ENCODE measurements around the gene CENPVL3.
"Not testable (repeated sequence)": the region's sequence is repeated elsewhere in the genome, so short reads cannot be mapped to it uniquely, and the experiment has no call there.

CENPVL3 gene

DNA sequence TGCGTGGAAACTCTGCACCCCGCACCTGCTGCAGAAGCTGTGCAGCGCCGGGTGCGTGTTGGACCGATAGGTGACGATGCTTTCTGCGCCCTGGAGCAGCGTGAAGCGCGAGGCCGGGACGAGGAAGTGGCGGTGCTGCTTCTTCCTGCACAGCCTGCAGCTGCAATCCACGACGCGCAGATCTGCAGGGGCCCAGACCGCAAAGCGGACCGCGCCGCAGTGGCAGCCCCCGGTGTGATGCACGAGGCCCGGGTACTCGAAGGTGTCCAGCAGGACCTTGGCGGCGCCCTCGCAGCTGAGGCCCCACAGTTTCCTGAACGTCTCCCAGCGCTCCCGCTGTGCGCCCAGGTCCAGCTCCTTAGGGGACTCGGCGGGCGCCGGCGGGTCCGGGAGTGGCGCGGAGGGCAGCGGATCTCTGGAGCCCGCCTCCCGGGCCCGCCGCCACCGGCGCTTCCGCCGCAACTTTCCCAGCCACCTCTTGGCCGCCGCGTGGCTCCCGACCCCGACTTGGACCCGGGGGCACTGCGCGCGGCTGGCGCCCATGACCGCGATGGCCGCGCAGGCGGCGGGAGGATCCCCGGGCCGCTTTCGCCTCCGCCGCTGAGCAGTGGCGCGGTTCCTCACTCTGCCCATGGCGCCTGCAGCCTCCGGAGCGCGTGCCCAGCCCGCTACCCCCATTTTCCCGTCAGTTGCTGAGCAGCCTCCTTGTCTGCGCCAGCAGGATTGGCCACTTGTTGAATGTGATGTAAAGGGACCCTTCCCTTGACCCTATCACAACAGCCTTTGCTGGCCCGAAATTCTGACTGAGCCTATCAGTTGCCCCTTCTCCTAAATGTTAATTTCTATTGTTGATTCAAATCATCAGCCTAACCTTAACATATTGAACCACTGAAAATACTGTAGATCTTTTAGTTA is at the start of gene CENPVL3:
Gene CENPVL3 (minus strand): TSS at position 672 of the 915 bp plus-strand sequence. CDS start 39 bp downstream, at position 633.
- peak; percentile 0 for DNase-seq

DNA sequence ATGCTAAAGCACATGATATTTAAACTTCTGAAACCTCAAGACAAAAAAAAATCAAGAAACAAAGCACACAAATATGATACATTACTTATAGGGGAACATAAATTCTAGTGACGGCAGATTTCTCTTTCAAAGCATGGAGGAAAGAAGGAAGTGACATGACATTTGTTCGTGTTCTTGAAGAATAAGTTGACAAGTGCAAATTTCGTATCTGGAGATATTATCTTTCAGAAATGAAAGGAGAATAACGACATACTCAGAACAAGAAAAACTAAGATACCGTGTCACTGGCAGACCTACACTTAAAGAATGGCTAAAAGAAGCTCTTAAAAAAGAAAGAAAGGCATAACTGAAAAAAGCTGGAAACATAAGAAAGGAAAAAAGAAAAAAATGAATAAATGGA is 47.3 kb upstream of the CENPVL3 start:
- DNase-seq = no peak

- no peak for DNase-seq
Observed at GRCh38 chrX:51643377-51643776, 24.7 kb upstream of the CENPVL3 start.

GRCh38 chrX:51641421-51642021 is 22.8 kb upstream of the CENPVL3 start:
- peak; percentile 3 for DNase-seq

DNA sequence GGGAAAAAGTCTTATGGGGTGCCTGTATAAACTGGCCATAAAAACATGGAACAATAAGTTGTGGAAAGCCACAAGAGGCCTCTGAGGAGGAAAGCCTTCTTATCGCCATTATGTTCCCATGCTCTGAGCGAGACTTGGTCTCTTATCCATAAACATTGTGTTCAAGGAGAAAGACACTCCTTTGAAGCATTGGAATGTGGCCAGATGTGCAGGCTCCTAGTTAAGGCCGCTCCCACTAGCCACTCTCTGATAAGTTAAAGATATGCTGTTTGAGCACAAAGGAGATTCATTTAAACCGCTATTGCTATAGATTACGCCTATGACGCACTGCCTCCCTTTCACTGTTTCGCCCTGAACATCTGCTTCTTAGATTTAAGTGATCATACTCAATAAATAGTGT is 17.8 kb upstream of the CENPVL3 start:
- not testable (repeated sequence) for DNase-seq

GRCh38 chrX:51614353-51615012 is 4.2 kb downstream of the CENPVL3 start:
- peak; percentile 8 for DNase-seq

DNA sequence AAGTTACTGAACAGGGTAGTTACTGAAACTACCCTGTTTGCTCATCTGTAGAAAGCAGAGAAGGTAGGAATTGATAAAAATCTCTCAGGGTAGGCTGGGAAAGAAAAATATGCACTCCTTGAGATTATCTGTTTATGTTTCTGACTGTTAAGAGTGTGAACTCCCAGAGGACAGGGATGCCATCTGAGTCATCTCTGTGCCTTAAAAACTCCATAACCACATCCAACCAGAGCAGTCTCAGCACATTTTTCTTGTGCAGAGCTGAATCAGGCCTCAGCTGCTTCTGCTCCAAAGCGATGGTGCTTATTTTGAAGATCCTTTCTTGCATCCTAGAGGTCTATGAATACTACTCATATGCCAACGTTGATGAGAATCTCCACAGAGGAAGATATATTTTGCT is 9.9 kb downstream of the CENPVL3 start:
- DNase-seq = no peak

GRCh38 chrX:51608126-51608525 is 10.6 kb downstream of the CENPVL3 start:
- DNase-seq = no peak

- no peak for DNase-seq
Observed at GRCh38 chrX:51606446-51606845, 12.3 kb downstream of the CENPVL3 start.

DNA sequence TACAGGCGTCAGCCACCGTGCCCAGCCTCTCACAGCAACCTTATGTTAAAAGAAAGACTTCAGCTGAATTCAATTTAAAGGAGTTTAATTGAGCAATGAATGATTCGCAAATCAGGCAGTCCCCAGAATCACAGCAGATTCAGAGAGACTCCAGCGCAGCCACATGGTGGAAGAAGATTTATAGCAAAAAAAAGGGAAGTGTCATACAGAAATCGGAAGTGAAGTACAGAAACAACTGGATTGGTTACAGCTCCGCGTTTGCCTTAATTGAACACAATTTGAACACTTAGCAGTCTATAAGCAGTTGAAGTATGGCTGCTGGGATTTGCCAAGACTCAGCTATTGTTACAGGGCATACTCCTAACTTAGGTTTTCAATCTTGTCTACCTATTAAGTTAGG is 19.8 kb downstream of the CENPVL3 start:
- DNase-seq = no peak

- no peak for DNase-seq
Observed at GRCh38 chrX:51571874-51572273, 46.8 kb downstream of the CENPVL3 start.

DNA sequence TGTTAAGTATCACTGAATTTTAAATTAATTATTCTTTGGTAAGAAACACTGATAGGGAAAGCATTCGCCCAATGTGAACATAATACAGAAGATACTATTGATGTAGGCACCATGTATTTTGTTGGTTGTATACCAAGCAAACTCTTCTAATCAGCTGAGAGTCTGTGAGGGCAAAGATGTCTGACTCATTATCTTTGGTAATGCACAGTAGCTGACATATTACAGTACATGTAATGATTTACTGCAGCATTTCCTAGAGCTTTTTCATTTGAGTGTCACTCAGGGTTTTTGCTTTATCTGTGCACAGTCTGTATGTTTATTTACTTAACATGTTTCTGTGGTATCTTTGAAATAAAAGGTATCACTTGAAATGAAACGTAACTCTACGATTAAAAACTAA is 49.2 kb downstream of the CENPVL3 start:
- DNase-seq = no peak

DNA sequence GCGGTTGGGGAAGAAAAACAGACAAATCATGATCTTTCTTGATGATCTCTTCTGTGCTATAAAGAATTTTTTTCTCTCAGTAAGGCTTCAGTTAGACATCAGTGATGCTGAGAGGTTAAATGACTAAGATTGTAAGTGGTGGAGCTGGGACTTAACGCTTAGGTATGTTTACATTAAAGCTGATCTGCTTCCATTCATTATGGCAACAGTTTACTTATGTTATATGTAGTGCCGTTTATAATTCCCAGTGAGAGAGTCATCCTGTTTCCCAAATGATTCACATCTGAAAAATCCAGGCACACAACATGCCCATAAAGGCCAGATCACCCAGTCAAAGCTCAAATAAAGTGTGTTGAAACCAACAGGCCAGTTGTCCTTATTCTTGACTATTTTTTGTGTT is 50.1 kb downstream of the CENPVL3 start:
- no peak for DNase-seq

Measured in NCI-H1105 (cell line).